22Rv1 (cell line): ENCODE results near the gene POLR2I.

Experiments
- H3K27ac ChIP-seq: fragments of 450-650 bp; 2 replicates; pipeline ENCODE4 v1.5.1; 2017
- ZFX ChIP-seq: fragments of 450-650 bp; IDR thresholded peaks from 2 replicates; pipeline ENCODE4 v1.6.1; 2017; ENCODE audit warnings: antibody characterized with exemption, borderline replicate concordance
- TF ChIP-seq, protein P1 (sequence below): fragments of 450-650 bp; IDR thresholded peaks from 2 replicates; pipeline ENCODE4 v1.5.1; 2017; ENCODE audit warnings: mild to moderate bottlenecking

Gene POLR2I

DNA sequence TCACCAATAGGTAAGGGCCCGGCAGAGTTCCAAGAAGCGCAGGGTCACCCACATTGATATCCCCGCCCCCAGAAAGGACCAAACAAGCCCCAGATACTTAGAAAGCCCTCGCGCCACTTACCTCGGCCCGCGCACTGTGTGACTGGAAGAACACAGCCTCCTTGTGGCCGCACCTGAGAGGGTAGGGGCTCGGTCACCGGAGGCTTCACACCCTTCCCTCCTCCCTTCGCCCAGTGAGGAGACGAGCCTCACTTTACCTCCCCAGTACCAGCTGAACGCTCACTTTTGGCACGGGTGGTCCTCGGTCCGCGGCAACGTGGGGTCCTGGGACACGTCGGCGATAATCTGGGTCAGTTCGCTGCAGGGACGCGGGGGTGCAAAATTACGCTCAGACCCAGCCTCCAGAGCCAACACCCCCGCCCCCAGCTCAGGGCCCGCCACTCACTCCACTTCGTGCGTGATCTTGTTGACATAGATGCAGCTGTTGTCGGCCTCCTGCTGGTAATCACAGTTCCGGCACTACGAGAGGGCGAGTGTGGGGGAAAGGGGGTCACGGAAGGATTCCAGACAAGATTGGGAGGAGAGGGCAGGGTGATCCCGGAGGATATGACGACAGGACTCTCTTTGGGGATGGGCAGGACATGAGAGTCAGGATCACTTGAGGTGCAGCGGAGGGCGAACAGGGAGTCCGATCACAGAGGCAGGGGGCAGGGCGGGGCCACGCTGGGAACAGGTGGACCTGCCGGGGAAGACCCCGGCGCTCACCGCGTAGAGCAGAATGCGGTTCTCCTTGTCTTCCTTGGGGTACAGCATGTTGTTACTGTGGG lies 568 bp downstream of the POLR2I start:
- peak overlapping the region; percentile 86 for H3K27ac ChIP-seq

DNA sequence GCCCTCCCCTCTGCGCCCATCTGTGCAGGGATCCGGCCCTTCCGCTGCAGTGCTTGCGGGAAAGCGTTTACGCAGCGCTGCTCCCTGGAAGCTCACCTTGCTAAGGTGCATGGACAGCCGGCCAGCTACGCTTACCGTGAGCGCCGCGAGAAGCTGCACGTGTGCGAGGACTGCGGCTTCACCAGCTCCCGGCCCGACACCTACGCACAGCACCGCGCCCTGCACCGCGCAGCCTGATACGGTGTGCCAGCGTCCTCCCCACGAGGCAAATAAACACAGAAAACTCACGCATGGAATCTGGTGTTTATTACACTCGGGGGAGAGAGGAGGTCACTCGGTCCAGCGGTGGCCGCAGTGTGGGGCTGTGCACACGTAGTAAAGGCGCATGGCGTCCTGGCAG lies 1.2 kb downstream of the POLR2I start:
- TF ChIP-seq ZFX, result no peak
- TF ChIP-seq, protein P1, sequence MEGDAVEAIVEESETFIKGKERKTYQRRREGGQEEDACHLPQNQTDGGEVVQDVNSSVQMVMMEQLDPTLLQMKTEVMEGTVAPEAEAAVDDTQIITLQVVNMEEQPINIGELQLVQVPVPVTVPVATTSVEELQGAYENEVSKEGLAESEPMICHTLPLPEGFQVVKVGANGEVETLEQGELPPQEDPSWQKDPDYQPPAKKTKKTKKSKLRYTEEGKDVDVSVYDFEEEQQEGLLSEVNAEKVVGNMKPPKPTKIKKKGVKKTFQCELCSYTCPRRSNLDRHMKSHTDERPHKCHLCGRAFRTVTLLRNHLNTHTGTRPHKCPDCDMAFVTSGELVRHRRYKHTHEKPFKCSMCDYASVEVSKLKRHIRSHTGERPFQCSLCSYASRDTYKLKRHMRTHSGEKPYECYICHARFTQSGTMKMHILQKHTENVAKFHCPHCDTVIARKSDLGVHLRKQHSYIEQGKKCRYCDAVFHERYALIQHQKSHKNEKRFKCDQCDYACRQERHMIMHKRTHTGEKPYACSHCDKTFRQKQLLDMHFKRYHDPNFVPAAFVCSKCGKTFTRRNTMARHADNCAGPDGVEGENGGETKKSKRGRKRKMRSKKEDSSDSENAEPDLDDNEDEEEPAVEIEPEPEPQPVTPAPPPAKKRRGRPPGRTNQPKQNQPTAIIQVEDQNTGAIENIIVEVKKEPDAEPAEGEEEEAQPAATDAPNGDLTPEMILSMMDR, result no peak
- H3K27ac ChIP-seq, result peak overlapping the region; percentile 86

More for the DNA sequence above, 568 bp downstream of the POLR2I start:
- TF ChIP-seq, protein P1, result peak; percentile 9; the same call in 1 of the 2 replicates
- TF ChIP-seq ZFX, result no peak

DNA sequence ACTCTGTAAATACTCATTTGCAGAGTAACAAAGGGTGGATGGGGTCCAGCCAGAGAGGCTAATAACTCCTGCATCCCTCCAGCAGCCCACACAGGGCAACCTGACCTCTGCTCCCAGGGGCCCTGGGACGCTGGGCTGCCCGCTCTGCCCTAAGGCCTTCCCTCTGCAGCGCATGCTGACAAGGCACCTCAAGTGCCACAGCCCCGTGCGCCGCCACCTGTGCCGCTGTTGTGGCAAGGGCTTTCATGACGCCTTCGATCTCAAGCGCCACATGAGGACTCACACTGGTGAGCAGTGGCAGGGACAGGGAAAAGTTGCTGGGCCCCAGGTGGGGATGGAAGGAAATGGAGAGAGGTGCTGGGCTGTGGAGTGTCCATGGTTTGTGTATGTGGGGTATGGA lies 2.0 kb downstream of the POLR2I start:
- no peak for TF ChIP-seq ZFX
- TF ChIP-seq, protein P1, result no peak
- no peak overlapping the region for H3K27ac ChIP-seq

DNA sequence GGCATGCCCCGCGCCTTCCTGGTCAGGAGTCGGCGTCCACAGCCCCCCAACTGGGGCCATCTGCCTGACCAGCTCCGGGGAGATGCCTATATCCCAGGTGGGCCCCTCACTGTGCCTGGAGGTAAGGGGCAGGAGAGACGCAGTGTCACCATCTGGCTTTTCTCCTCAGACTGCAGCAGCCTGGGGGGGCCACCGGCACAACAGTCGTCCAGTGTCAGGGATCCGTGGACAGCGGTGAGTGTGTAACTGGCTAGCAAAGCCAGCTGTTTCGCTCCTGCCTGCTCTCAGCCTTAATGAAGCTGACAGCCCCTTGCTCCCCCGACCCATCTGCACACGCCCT lies 3.5 kb downstream of the POLR2I start:
- no peak overlapping the region for H3K27ac ChIP-seq
- TF ChIP-seq ZFX, result no peak
- TF ChIP-seq, protein P1, result no peak

DNA sequence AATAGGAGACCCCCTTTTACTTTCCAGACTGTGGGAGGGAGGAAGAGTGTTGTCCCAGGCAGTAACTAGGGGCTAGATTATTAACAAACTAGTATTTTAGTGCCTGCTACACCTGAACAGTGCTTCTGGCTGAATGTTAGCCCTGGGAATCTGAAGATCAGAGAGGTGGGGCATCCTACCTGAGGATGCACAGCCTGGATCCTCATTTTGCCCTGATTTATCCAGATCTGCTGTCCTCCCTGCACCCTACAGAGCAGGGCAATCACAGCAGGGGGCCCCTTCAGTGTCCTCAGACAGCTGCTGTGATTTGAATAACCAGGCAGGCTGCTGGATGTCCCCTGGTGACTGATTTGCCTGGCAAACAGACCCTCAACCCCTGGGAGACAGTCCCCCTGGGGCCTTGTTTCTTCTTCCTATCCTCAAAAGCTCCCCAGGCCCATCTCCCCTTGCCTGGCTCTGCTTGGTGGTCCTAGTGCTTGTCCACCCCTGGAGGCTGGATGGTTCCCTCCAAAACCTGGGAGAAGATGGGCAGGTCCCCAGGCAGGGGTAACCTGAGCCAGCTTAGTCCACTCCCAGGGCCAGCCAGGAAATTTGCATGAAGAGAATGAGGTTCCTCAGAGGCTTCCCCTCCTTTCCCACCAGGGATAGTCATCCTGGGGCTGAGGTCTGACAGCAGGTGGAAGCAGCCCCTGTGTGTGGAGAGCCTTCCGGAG lies 4.0 kb downstream of the POLR2I start, which contains the start of gene OVOL3:
Gene OVOL3 (plus strand): TSS at position 657 of the 713 bp plus-strand sequence. CDS start 60 bp downstream, outside the sequence.
- TF ChIP-seq, protein P1, result no peak
- TF ChIP-seq ZFX, result no peak

DNA sequence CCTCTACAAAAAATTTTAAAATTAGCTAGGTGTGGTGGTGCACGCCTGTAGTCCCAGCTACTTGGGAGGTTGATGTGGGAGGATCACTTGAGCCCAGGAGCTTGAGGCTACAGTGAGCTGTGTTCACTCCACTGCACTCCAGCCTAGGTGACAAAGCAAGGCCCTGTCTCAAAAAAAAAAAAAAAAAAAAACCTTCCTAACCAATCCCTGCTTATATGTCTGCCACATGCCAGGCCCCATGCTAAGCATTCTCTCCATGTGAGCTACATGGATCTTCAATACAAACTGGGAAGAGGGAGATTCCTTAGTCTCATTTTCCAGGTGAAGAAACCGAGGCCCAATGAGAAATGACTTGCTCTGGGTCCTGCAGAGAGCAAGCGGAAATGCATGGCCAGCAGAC lies 6.0 kb downstream of the POLR2I start:
- no peak for TF ChIP-seq ZFX
- TF ChIP-seq, protein P1, result no peak
- H3K27ac ChIP-seq, result no peak overlapping the region

More for the DNA sequence above, 4.0 kb downstream of the POLR2I start, which contains the start of gene OVOL3:
- no peak within 1 kb of the TSS for H3K27ac ChIP-seq
